Endothelial cell (in vitro differentiated cells): ENCODE data around the gene RNH1. TPM values are rescaled to one million over a fixed set of nuclear protein-coding genes. Genes with fewer than 3 reads are reported as not detected.

Experiments used
- DNase-seq: peaks from one replicate; pipeline ENCODE4 v3.0.0; 2021; ENCODE audit warnings: low spot score
- H3K27ac Mint-ChIP-seq: one replicate; pipeline ENCODE4 v1.8.0; 2021; ENCODE audit warnings: mixed read lengths, inconsistent platforms; ENCODE audit not compliant: unreplicated experiment
- H3K27me3 Mint-ChIP-seq: one replicate; pipeline ENCODE4 v1.8.0; 2021; ENCODE audit warnings: mild to moderate bottlenecking, moderate library complexity, mixed read lengths, inconsistent platforms; ENCODE audit not compliant: unreplicated experiment
- H3K36me3 Mint-ChIP-seq: one replicate; pipeline ENCODE4 v1.8.0; 2021; ENCODE audit warnings: mild to moderate bottlenecking, low read depth, mixed read lengths, inconsistent platforms; ENCODE audit not compliant: unreplicated experiment
- H3K4me1 Mint-ChIP-seq: one replicate; pipeline ENCODE4 v1.8.0; 2021; ENCODE audit warnings: mild to moderate bottlenecking, mixed read lengths, inconsistent platforms; ENCODE audit not compliant: unreplicated experiment
- H3K4me3 Mint-ChIP-seq: one replicate; pipeline ENCODE4 v1.8.0; 2021; ENCODE audit warnings: mild to moderate bottlenecking, mixed read lengths, inconsistent platforms; ENCODE audit not compliant: unreplicated experiment
- H3K9me3 Mint-ChIP-seq: one replicate; pipeline ENCODE4 v1.8.0; 2021; ENCODE audit warnings: mixed read lengths, inconsistent platforms; ENCODE audit not compliant: unreplicated experiment
- CTCF ChIP-seq: fragments of 200-600 bp; sonication (generic); IDR thresholded peaks from one replicate; pipeline ENCODE4 v1.5.0; 2021; ENCODE audit warnings: antibody characterized with exemption; ENCODE audit not compliant: unreplicated experiment
- total RNA-seq: library from RNA; stranded (reverse); fragmentation: NEBNext Ultra II Directional; extraction: Animal tissue kit (Norgen Biotek cat#: 25700); gene quantifications from one replicate; pipeline ENCODE4 v1.2.1, GENCODE V29; 2021; ENCODE audit not compliant: unreplicated experiment

Gene RNH1
- total RNA-seq, 1 donor from 2014 or later, result 61.1 TPM

- DNase-seq, result no peak
- no peak for TF ChIP-seq CTCF
- no peaks in the 10 kb centered on the region for H3K9me3 Mint-ChIP-seq
- H3K4me1 Mint-ChIP-seq, result peaks cover 14% of the 10 kb centered on the region
- H3K4me3 Mint-ChIP-seq, result no peak overlapping the region
- peak overlapping the region; percentile 30 for H3K27ac Mint-ChIP-seq
- peaks cover 19% of the 10 kb centered on the region for H3K36me3 Mint-ChIP-seq
- H3K27me3 Mint-ChIP-seq, result peaks cover 9% of the 10 kb centered on the region
Measured at GRCh38 chr11:501001-501682, 5.9 kb downstream of the RNH1 start.

DNA sequence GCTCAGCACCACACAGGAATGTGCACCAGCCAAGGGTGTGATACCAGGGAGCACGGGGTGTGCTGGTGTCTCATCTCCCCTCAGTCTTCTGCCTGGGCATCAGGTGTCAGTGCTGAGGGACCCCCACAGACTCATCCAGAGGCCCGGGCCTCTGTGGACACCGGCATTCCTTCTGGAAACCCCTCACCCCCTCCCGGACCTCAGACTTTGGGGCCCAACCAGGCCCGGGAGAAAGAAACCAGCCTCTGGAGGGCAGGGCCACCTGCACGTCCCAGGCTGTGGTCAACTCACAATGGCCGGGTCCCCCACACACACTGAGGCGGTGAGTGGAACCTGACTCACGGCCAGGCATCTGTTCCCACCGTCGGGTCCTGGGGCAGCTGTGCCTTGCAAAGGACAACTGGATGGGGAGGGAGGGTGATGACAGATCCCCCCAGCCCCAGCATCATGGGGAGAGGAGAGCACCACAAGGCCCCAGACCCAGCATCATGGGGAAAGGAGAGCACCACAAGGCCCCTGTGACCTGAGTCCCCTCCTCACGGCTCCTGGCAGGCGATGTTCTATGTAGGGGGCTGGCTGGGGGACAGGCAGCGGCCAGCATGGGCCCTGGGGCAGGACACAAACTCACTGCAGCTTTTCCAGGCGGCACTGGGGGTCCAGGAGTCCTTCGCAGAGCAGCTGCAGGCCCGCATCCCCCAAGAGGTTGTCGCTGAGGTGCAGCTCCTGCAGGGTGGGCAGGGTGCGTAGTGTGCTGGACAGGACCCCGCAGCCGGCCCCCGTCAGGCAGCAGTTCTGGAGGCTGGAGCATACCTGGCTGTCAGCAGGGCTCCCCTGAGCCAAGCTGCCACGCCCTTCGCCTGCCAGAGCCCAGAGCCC is 7.6 kb downstream of the RNH1 start:
- no peak for DNase-seq
- no peaks in the 10 kb centered on the region for H3K9me3 Mint-ChIP-seq
- no peak overlapping the region for H3K27ac Mint-ChIP-seq
- no peaks in the 10 kb centered on the region for H3K4me1 Mint-ChIP-seq
- TF ChIP-seq CTCF, result no peak
- peaks cover 6% of the 10 kb centered on the region for H3K27me3 Mint-ChIP-seq
- peaks cover 29% of the 10 kb centered on the region for H3K36me3 Mint-ChIP-seq
- H3K4me3 Mint-ChIP-seq, result no peak overlapping the region

- Mint-ChIP-seq H3K36me3 (peaks cover 32% of the 10 kb centered on the region), H3K9me3 (no peaks in the 10 kb centered on the region), H3K27ac (peak overlapping the region; percentile 30), H3K27me3 (peaks cover 6% of the 10 kb centered on the region), H3K4me3 (peak overlapping the region; percentile 73), H3K4me1 (no peaks in the 10 kb centered on the region)
- no peak for DNase-seq
- no peak for TF ChIP-seq CTCF
Measured at GRCh38 chr11:498297-499181, 8.5 kb downstream of the RNH1 start.

GRCh38 chr11:497565-498296 is 9.3 kb downstream of the RNH1 start:
- H3K36me3 Mint-ChIP-seq, result peaks cover 32% of the 10 kb centered on the region
- H3K27ac Mint-ChIP-seq, result peak overlapping the region; percentile 62
- TF ChIP-seq CTCF, result no peak
- DNase-seq, result no peak
- no peaks in the 10 kb centered on the region for H3K9me3 Mint-ChIP-seq
- no peaks in the 10 kb centered on the region for H3K4me1 Mint-ChIP-seq
- peaks cover 9% of the 10 kb centered on the region for H3K27me3 Mint-ChIP-seq
- H3K4me3 Mint-ChIP-seq, result peak overlapping the region; percentile 85
